ENCODE data around the gene ARMCX6.

DNA sequence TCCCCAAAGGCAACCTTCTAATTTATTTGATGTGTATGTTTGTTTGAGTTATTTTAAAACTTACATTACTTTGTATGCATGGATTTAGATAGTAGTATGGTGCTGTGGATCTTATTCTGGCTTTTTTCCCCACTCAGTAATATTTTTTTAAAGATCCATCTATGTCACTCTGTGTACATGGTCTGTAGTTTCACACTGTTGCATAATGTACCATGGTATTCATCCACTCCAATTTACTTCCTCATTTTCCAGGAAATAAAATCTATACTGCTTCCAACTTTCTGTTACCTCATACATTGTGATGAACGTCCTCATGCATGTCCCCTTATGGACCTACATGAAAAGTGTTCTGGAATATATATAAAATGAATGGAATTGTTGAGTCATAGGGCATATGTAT lies 24.3 kb upstream of the ARMCX6 start:
- TF ChIP-seq POLR2A (IDR thresholded peaks at IDR 0.05; ENCODE audit: low read length) (no peak), GATA1 (IDR thresholded peaks at IDR 0.05; ENCODE audit: low read depth, low read length) (no peak)

Measured in erythroblast (primary cell).